NCI-H2107 treated with DMSO at 0.1 percent for 48 hours (cell line): ENCODE data around the gene PCCA.

Source experiments
- DNase-seq: peaks from one replicate; lab custom pipeline; 2025; ENCODE audit not compliant: unreplicated experiment; lab: John Stamatoyannopoulos, UW

The PCCA gene

DNA sequence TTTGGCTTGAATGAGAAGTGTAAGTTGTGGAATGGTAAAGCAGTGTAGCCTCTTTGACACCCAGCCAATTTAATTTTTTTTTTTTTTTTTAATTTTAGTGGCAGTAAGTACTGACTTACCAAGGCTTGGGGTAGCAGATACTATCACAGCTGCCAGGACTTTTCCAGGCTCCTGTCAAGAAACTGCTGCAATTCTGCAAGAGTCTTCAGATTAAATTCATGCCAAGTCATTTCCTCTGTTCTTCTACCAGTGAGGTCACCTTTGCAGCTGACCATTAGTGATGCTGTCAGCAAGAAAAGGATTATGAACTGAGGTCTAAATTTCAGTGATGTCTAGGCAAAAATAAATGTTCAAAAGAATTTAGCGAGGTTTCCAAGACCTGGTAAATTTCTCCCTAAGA lies 408.5 kb downstream of the PCCA start:
- no peak for DNase-seq

DNA sequence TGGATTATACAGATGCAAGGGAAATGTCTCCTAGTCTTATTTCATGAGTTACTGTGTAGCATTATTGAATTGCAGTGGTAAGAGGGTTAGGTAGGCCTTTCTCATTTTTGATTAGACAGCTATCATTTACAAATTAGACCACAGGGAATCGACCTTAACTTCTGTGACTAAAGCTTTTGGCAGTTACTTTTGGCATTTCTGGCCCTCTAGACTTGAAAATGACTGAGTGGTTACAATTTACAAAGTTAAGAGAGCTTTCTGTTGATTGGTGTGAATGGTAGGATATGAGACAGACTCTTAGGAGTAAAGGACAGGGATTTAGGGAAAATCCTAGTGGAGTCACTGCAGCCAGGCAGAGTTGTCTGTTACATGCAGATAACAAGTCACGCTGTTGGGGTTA lies 413.6 kb downstream of the PCCA start:
- DNase-seq, result no peak

DNA sequence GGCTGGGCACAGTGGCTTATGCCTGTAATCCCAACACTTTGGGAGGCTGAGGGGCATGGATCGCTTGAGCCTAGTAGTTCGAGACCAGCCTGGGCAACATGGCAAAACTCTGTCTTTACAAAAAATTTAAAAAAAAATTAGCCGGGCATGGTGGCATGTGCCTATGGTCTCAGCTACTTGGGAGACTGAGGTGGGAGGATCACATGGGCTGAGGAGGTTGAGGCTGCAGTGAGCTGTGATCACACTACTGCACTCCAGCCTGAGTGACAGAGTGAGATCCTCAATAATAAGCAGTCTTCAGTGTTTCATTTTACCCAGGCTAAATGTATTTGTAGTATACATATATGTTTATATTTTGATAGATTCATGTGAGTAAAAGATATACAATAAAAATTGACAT lies 414.7 kb downstream of the PCCA start:
- no peak for DNase-seq

DNA sequence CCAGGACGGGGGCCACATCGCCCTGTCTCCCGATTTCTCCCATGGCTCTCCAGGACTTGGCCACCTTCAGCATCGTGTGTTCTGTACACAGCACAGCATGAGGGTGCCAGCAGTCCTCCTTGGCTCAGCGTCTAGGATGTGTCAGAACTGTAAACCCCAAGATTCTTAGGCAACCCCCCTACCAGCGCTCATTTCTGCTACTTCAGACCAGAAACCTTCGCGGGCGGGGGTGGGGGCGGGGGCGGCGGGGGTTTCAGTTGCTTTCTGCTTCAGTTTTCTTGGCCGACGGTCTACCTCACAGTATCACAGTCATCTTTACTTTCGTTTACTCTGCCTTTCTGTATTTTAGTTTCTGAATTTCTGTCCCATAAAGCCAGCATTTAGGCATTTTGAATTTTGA lies 417.3 kb downstream of the PCCA start:
- no peak for DNase-seq

DNA sequence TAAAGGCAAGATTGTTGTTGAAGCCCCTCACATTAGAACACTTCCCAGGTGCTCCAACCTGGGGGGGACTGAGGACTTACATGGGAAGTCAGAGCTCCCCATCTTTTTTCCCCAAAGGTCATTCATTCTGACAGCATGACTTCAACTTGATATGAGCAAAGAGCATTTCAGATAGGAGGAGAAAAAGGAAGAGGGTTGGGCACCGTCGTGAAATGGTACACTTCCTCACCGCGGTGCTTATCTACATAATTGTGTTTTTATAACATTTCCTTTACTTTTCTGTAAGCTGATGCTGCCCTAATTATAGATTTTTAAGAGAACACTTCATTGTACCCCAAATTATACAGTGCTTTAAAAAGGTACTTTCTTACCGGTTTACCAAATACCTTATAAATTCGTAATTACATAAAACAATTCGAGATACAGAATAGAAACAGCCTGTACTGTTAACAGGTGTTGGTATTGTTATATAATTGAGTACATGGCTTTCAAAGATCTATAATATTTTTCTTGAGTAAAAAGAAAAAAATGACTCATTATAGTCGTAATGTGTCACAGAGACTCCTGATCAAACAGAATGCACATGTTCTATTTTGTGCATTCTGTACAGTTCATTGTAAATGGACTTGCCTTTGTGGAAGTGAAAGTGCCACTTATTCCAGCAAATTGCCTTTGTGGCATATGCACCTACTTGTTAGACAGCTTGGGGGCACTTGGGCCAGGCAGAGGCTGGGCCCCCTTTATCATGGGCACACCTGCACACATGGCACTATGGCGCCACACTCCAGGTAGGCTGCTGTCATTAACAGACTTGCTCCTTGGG lies 417.9 kb downstream of the PCCA start:
- peak; percentile 94 for DNase-seq

DNA sequence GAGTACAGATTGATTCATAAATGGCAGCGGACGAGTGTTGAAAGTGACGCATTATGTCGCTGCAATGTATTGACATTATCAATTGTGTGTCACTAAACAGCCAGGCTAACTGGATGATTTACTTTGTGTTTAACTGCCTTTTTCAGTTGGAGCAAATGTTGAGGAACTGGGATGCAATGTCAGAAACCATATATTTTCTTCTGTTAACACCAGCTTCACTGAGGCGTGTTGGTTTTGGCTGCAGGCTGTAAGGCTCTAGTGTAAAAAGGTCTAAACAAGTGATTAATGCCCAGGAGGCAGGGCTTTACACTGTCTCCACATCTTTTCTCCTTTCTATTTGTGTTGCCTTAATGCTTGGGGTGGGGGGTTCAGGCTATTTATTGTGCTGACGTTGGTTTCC lies 419.6 kb downstream of the PCCA start:
- DNase-seq, result peak; percentile 88

DNA sequence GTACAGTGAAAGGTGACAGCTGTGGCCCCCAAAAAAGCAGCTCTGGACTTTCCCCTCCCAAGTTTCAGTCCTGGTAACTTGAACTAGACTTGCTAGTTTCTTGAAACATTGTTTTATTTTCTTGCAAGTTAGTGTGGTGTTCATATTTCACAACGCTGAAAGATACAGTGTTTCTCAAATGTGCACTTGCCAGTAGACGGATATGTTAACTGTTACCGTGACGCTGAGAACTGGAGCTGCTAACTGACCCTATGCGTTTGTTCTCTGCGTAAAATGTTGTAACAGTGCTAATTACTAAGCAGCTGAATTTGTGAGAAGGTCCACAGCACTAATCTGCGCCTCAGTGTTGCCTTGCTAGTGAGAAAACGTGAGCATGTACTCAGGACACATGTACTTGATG lies 420.1 kb downstream of the PCCA start:
- peak; percentile 85 for DNase-seq

DNA sequence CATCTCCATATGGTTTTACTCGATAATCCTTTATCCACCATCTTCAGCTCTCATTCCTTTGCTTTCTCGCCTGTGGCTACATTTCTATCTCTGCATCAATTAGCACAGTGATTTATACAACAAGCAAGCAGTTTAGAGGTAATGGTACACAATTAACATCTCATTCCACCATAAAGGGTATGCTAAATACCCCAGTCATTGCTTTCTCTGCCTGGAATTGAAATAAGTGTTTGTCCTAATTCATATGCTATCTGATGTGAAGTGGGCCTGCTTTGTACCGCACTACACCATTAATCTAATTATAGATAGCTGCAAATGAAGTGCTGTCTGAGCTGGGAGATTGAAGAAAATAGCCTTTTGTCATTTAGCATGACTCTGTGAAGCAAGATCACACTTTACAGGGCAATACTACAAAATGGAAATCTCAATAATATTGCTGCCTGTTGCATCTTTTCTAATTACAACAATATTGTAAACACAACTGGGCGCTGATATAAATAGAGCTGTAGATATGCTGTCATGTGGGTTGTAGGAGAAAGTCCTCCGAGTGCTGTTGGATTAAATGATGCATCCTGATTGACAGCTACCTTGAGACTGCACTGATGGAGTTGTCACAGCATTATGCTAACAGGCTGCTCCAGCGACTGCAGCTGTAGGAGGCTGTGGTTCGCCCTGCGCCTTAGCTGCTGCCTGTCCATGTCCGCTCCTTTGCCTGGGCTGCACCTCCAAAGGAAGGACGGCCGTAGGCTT lies 421.5 kb downstream of the PCCA start:
- peak; percentile 38 for DNase-seq

DNA sequence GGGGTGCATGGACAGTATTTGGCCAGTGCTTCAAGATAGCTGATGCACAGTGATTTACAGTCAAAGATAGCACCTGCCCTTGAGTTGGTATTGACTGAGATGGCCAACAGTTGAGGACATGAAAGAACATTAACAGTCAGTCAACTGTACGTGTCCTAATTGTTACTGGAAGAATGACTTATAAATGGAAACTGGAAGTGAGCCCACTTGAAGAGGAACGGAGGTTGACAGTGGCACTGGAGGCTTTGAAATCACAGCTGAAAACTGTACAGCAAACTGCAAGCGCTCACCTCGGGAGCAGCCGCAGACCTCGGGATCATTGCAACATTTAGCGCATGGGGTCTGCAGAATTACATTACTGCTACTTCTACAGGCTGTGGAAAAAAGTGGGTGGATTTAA lies 422.6 kb downstream of the PCCA start:
- DNase-seq, result peak; percentile 30

DNA sequence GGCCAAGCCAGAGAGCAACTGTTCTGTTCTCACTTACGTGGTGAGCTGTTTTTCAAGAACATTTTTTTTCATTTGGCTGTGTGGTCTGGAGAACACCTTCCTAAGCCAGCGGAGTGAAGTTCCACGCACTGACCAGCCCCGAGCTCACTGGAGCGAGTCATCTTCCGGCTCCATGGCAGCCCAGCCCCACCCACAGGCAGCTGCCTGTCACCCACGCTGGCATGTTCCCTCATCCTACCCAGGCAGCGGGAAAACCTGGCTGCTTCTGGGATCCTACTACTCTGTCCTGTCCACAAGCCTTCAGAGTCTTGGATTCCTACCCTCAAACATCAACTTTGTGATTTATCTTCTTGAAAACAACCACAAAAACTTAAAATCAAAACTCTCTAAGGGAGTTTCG lies 423.5 kb downstream of the PCCA start:
- no peak for DNase-seq

DNA sequence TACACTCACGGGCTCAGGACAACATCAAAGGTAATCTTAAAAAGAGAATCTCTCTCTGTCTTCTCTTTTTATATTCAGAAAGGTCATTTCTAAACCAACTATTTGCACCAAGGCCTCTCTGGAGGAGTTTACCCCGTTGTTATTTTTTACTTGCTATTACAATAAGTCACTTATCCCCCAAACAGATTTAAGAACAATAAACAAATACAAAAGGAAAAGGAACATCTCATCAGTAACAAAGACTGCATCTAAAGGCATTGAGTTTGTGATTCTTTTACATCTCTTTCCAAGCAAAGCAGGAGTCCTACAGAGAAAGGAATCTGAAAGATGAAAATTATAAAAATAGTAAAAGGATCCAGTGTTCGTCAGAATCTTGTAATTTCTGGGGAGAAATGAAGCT lies 424.3 kb downstream of the PCCA start:
- DNase-seq, result no peak

DNA sequence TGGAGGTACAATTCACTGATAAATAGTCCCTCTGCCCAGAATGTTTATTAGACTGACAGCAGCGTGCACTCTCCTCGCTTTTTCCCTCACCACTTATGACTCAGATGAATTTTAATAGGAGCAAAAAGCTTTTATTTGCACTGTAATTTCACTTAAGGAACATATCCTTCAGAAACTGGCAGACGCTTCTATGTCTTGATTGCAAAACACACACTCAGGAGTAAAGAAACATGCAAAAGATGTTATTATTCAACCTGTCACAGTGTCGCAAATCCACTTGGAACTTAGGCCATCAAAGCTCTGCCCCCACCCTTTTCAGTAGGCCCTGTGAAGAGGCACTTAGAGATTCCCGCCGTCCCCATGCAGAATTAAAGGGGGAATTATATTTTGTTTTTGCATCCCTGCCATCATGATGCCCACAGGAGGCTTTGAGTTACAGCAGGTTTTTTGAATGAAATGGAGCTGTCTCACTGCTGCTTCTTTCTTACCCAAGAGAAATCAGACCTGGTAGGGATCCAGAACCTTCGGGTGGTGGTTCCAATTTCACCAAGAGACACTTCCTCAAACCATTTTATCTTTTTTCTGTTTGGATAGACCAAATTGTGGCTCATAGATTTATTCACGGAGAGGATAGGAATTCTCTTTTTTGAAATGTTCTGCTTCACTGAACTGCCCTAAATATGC lies 425.2 kb downstream of the PCCA start:
- peak; percentile 88 for DNase-seq

DNA sequence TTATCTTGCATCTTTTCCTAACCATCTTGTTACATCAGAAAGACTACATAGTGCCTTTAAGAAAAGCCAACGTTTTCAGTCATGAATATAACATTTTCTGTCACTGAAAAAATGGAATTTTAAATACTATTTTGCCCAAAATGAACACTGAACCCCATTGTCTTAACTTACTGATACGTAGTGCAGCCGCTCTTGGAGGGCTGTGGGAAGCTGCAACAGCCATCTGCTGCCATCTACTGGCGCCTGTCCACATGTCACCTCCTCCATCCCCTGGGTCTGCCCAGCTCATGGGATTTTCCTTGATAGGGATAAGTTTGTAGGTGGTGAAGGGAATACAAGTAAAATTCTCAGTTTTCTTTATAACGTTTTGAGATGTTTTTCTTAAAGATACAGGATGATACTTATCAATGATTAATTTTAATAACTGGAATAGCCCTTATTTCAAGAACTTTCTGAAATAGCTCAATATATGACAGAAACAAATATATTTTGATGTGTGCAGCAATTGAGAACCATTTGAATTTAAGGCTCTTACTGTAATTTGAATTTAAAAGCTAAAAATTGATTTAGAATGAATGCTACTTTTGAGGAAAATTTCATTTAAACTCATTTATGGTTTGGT lies 426.0 kb downstream of the PCCA start:
- peak; percentile 96 for DNase-seq

DNA sequence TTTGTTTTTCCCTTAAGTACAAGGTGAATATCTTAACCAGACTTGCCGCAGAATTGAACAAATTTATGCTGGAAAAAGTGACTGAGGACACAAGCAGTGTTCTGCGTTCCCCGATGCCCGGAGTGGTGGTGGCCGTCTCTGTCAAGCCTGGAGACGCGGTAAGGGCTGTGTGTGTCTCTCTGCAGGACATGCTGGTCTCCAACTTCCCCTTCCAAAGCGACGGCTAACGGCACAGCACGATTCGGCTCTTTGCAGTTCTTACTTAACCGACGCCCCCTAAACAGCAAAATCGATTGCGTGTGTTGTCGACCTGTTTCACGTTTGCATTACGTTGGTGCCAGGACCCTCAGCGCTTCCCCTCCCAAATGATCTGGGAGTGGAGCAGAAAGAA lies 426.5 kb downstream of the PCCA start:
- no peak for DNase-seq

DNA sequence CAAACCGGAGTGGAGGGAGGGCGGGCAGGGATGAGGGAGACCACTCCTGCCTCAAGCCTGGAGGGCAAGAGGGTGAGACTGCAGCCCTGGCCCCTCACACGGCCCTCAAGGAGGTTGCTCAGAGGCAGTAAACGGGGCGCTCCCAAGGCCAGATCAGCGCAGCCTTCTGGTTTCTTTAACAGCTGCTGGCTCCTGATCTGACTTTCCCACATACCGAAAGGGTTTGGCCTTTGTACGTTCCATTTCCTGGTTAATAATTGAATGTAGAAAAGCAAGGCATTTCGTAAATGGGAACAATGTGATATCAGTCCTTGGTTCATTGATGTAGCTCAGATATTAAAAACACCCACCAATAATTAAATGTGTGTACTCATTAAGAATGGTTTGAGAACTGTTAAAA lies 428.2 kb downstream of the PCCA start:
- no peak for DNase-seq

DNA sequence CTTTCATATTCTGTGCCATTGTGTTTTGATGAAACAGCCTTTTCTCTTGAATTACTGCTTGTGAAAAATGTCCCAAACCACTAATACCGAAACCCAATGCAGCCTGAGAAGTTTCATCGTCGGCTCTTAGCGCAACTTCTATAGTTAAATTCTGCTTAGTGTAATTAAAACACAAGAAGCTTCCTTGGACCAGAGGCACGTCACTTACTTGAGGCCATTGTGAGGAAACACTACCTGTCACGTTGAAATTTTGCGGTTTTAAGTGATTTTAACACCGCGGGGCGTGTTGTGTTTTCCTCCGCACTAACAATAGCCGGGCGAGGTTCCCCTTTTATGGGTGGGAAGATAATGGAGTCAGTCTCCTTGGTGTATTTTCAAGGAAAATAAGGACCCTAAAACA lies 428.8 kb downstream of the PCCA start:
- DNase-seq, result no peak

DNA sequence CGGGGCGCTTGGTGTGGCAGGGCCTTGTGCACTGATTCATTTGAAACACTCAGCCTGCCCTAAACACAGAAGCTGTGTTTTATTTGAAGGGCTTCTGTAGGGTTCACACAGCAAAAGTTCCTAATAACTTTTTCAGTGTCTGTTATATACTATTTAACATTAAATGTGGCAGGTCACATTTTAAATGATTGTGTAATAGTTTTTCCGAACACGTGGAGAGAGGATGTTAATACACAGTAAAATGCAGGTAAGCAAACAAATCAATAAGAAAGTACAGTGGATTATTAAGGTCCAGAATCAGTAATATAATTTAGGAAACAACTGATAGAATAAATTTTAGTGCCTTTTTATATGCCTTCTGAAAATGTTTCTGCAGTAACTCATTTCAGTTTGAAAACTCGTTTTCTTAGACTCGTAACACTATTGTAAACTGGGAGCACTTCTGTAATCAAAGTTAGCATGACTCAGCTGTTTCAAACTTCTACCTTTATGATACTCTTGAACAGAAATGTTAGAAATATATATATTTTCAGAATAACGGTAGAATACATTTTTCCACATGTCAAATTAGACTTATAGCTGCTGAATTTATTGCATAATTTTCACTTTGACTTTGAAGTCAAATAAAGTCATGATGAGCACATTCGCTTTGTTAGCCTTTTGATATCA lies 429.6 kb downstream of the PCCA start:
- DNase-seq, result no peak

DNA sequence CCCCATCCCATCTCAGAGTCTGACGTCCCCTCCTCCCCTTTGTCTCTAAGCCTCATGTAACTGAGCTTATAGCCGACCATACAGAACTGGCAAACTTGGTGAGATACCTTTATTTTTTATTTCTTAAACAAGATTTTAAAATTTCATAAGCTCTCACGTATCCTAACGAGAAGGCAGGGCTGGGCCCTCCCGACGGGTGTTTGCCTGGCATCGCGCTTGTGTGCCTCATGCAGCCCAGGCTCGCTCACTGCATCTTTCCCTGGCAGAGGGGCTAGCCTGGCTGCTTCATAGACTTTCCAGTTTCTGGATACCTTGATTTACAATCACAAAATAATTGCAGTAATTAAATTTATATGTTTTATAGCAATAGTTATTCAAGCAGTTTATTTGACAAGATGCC lies 430.7 kb downstream of the PCCA start:
- no peak for DNase-seq

DNA sequence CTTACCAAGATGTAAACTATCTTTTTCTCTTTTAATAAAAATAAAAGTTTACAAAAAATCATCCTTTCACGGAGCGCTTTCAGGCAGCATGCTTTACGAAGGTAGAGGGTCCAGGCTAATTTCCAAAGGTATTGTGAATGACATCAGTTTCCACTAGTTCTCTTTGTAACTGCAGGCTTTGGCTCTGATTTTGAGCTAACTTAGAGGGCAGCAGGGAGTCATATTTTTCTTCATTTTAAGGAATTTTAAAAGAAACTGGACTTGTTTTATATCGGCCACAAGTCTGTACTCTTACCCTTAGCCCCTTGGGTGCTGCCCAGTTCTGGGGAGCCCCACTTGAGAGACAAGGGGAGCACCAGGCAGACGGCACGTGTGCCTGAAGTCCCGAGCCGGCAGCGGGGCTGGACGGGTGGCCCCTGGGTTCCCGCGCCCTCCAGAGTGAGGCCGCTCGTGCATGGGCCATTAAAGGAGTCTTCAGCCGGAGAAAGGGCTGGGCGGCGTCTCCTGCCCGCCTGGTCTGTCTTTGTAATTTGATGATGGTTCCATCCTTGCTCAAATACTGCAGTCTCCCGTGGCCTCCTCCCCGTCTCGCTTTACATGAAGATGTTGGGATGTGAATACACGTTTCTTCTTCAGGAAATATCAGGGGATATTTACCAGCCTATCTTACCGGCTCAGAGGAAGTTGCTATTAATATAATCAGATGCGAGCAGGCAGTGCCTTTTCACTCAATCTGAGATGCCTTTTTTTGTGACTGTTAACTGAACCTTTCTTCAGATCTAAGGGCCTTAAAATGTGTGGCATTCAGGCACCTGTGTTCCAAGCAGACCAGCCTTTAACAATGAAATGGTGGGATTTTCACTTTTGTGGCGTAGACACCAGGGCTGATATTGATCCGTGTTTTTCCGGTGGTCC lies 432.3 kb downstream of the PCCA start:
- DNase-seq, result no peak
